IPS DF 6.9 (cell line): ENCODE data around the gene AGT.

Experiments used
- DNase-seq: peaks from one replicate; pipeline ENCODE4 v3.0.0-alpha.2; 2013; ENCODE audit warnings: low read depth, low spot score
- H3K27ac ChIP-seq: one replicate; pipeline ENCODE4 v1.5.1; 2013; ENCODE audit warnings: low read length, control low read depth
- H3K27me3 ChIP-seq: 2 replicates; pipeline ENCODE4 v1.6.1; 2013; ENCODE audit warnings: mild to moderate bottlenecking, low read length; ENCODE audit not compliant: control insufficient read depth, insufficient read depth
- H3K36me3 ChIP-seq: 2 replicates; pipeline ENCODE4 v1.6.1; 2013; ENCODE audit warnings: low read length; ENCODE audit not compliant: control insufficient read depth, insufficient read depth
- H3K4me1 ChIP-seq: 2 replicates; pipeline ENCODE4 v1.6.1; 2013; ENCODE audit warnings: low read length; ENCODE audit not compliant: control insufficient read depth, insufficient read depth
- H3K4me3 ChIP-seq: 2 replicates; pipeline ENCODE4 v1.5.1; 2013; ENCODE audit warnings: mild to moderate bottlenecking, low read length
- H3K9me3 ChIP-seq: 2 replicates; pipeline ENCODE4 v1.6.1; 2013; ENCODE audit warnings: low read length, inconsistent platforms; ENCODE audit not compliant: control insufficient read depth, insufficient read depth
- WGBS: extraction: QIAGEN DNeasy Blood & Tissue Kit; methylation state at CpG from one replicate; pipeline ENCODE4 v1.1.7; 2013; ENCODE audit warnings: mixed read lengths, missing lambda C conversion rate; ENCODE audit not compliant: insufficient read length, insufficient coverage; 5-methylcytosine and 5-hydroxymethylcytosine counted together

AGT gene

DNA sequence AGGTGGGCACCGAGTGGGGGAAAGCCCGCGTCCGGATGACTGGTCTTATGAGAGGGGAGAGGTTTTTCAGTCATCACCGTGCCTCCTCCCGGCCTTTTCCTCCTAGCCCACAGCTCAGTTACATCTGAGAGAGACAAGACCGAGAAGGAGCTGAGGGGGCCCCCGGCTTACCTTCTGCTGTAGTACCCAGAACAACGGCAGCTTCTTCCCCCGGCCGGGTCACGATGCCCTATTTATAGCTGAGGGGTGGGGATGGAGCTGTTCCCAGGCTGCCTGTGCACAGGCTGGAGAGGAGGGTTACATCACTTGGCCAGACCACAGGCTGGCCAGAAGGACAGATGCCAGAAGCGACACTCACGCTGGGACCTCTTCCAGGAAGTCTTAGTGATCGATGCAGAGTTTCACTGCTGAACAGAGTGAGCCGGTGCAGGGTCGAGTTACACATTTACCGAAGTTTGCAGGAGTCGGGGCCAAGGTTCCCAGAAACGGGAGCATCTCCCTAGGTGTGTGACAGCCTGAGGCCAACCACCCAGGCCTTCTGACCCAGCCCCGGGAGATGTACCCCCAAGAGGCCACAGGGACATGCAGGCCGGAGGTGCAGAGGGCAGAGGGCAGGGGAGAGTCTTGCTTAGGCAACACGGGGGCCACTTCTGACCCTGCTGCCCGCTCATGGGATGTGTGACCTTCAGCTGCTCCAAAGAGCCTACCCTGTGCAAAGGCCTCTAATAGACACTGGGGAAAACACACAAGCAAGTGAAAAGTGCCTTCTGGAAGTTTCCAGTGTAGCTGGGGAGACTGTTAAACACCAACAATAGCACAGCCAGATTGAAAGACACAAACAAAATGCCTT, at the start of gene AGT:
Gene AGT (minus strand): TSS at position 208 of the 850 bp plus-strand sequence. CDS start 3,299 bp downstream, outside the sequence.
- Histone ChIP-seq H3K4me3 (no peak within 1 kb of the TSS), H3K9me3 (no peaks in the 10 kb centered on the region), H3K4me1 (no peaks in the 10 kb centered on the region), H3K27me3 (no peaks in the 10 kb centered on the region), H3K27ac (no peak within 1 kb of the TSS), H3K36me3 (no peaks in the 10 kb centered on the region)
- no CpG with 5 or more reads among the region's 24 CpGs for WGBS
- no peak for DNase-seq

DNA sequence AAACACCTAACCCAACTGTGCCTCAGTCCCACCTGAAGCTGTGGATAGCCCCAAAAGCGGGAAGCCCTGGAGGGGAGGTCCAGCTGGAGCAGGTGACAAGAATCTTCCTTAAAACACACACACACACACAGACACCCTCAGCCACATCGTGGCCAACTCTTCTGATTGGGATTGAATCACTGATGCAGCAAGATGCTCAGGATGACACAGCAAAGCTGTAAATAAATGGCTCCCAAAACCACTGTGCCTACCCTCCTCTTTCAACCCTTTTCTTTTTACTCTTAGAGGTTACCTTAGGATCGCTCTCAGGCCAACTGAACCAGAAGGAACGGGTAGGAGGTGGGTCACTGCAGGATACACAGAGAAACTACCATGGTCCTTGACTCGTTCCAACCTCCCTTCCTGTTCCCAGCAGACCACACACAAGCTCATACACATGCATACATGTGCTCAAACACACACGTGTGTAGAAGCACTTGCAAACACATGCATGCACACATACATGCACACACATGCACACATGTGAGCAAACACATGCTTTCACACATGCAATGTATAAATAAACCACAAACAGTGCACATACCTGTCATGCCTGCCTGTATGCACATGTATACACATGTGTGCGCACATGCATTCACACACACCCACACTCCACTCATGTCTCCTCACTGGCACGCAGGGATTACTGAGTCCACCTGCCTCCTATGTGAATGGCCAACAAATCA, 47.7 kb upstream of the AGT start:
- Histone ChIP-seq H3K36me3 (no peaks in the 10 kb centered on the region), H3K9me3 (no peaks in the 10 kb centered on the region; the same call in 1 of the 2 replicates), H3K27me3 (no peaks in the 10 kb centered on the region), H3K4me1 (no peaks in the 10 kb centered on the region), H3K27ac (no peak overlapping the region), H3K4me3 (no peak overlapping the region)
- WGBS: no CpG with 5 or more reads among the region's 8 CpGs
- DNase-seq: no peak

DNA sequence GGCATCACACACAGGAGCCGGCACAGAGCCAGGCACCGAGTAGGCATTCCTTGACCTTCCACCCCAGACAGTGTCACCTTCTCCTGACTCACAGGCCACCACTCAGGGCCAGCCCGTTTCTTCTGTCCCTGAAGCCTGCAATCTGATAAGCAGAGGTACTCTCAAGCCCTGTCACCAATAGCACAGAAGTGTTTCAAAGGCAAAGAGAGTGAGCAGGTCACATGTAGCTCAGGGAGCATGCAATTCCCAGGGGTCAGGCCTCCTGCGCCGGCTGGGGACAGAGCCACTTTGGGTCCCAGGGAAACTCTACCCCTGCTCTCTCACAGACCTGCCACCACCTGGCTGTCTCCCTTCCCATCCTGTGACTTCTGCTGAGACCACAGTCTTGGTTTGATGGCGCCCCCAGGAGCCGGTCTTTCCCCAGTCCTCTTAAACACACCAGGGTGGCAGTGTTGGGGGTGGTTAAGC, 46.5 kb upstream of the AGT start:
- Histone ChIP-seq H3K4me3 (no peak overlapping the region), H3K27me3 (no peaks in the 10 kb centered on the region), H3K9me3 (no peaks in the 10 kb centered on the region; the same call in 1 of the 2 replicates), H3K36me3 (no peaks in the 10 kb centered on the region), H3K27ac (no peak overlapping the region), H3K4me1 (no peaks in the 10 kb centered on the region)
- DNase-seq: no peak
- no CpG with 5 or more reads among the region's 7 CpGs for WGBS

DNA sequence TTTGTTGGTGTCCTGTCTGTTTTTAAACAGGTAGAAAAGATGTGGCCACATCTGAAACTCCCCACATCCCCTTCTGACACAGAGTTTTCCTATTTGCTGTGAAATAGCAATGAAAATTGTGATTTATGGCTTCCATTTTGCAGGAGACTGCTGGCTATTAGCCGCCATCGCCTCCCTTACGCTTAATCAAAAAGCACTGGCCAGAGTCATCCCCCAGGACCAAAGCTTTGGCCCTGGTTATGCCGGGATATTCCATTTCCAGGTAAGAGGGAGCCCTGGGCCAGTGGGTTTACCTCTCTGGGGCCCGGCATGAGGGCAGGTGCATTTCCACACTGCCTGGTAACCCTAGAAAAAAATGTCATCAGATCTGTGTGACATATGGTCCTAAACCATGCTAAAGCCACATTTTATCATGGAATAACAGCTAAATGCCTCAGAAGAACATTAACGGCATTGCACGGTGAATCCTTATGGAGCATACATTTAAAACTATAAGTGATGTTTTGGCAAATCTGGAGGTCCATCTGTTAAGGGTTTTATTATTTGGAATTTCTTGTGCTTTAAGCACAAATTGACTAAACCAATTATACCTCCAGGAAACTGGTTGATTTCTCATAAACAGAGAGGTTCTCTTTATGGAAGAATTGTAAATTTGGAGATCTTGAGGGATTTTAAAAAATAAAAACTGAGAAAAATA, 45.6 kb upstream of the AGT start:
- H3K4me3 ChIP-seq: no peak overlapping the region
- no CpG with 5 or more reads among the region's 7 CpGs for WGBS
- no peaks in the 10 kb centered on the region for H3K36me3 ChIP-seq
- no peak for DNase-seq
- no peak overlapping the region for H3K27ac ChIP-seq
- no peaks in the 10 kb centered on the region for H3K27me3 ChIP-seq
- H3K9me3 ChIP-seq: no peaks in the 10 kb centered on the region; the same call in 1 of the 2 replicates
- H3K4me1 ChIP-seq: no peaks in the 10 kb centered on the region

DNA sequence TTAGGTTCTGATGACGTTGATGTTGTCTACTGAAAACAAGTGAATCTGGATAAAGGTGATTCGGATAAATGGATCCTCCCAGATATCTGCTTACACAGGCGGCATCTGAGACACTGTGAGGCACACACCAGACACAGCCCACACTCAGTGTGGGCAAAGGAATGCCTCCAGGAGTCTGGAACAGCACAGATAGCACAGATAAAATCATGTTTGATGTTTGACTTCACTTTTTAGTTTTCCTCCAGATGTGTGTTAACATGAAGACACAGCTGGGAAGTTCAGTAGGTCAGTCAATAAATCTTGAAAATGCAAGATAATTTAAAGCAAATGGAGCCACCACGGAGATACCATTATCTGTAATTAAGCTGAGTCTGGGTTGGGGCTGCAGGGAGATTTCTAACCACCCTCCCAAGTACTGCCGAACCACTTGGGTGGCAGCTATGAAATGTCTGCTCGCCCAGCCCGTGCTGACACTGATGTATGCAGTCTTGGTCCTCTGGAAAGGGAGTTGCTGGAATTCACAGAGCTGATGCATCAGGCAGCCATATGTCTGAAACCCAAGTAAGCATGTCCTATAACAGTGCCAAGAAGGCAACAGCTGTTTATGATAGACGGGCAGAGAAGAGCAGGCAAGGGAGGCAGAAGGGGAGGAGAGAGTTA, 44.9 kb upstream of the AGT start:
- no peak for DNase-seq
- WGBS: no CpG with 5 or more reads among the region's 8 CpGs
- Histone ChIP-seq H3K27me3 (no peaks in the 10 kb centered on the region), H3K9me3 (no peaks in the 10 kb centered on the region), H3K4me3 (no peak overlapping the region), H3K4me1 (no peaks in the 10 kb centered on the region), H3K27ac (no peak overlapping the region), H3K36me3 (no peaks in the 10 kb centered on the region)

DNA sequence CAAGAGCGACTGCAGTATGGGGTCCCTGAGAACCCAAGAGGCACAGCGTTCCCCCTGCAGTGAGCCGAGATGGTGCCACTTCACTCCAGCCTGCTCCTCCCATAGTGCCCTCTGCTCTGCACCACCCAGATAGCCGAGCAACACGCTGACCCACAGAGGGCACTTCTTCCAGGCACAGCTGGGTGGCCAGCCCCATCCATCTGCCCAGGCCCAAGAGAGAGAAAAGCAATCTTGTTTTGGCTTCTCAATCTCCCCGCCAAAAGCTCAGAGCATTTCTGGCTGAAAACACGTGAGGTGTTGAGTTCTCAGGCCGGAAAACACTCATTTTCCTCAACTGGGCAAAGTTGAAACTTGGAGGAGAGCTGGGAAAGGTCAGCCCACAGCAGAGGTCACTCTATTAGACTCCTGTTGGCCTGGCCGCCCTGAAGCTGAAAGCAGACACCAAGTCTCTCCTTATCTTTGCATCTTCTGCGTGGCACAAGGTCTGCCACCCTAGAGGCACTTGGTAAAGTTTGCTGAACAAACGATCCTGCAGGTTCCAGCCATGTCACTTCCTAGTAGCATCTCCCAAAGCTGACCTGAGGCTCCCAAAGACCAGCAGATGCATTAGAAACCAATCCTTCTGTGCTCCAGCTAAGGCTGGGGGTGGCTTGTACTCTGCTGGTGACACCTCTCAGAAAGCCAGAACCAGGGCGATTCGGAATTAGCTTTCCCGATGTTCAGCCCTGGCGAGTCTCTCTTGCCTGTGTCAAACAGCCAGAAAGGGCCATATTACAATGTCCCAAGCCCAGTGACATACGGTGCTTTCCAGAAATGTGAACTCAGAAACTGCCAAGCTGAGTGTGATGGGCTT, 44.2 kb upstream of the AGT start:
- no peaks in the 10 kb centered on the region for H3K9me3 ChIP-seq
- no peak overlapping the region for H3K27ac ChIP-seq
- no peaks in the 10 kb centered on the region for H3K36me3 ChIP-seq
- no peak for DNase-seq
- no peaks in the 10 kb centered on the region for H3K4me1 ChIP-seq
- no peaks in the 10 kb centered on the region for H3K27me3 ChIP-seq
- no peak overlapping the region for H3K4me3 ChIP-seq
- no CpG with 5 or more reads among the region's 16 CpGs for WGBS

DNA sequence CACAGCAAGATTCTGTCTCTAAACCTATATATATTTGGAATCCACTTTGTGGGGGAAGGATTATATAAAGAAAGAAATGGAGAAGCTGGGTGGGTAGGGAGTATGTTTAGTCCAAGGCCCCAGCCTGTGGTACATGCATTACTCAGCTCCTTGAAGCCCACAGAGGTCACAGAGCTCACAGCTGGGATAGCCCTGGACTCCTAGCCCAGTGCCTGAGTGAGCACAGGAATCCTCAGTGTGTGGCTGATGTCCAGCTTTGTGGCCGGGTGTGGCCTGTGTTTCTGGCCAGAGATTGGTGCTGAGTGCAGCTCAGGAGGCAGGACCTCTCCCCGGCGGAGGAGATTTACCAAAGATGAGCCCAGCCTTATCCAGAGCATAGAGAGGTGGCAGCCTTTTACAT, 40.9 kb upstream of the AGT start:
- Histone ChIP-seq H3K4me1 (peaks cover 17% of the 10 kb centered on the region), H3K27ac (no peak overlapping the region), H3K4me3 (no peak overlapping the region), H3K36me3 (no peaks in the 10 kb centered on the region), H3K9me3 (no peaks in the 10 kb centered on the region), H3K27me3 (no peaks in the 10 kb centered on the region)
- no CpG with 5 or more reads among the region's 3 CpGs for WGBS
- no peak for DNase-seq

DNA sequence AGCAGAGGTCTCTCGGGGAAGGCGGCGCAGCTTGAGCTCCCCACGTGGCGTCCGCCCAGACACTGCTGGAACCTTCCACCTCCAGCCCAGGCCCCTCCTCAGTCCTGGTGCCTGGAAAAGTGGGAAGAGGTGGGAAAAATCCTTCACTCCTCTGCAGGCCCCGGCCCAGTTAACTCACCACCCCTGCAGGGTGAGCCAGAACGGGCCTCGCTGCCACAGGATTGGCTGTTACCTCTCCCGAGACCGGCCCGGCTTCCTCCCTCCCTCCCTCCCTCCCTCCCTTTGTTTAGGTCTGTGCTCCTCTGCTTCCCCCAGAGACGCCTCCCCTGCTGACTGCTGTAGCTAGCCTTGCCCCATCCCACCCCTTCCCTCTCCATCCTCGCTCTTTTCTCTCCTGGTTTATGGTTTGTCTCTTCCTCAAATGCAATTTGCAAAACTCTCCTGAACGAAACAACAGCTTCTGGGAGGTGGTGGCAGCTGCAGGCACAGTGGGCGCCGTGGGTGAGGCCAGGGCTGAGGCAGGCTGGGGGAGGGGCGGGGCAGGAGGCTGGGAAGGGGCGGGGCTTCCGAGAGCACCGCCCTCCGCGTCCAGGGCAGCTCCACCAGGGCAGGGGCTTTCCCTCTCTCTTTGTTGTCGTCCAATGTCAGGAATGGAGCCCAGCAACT, 39.8 kb upstream of the AGT start:
- H3K9me3 ChIP-seq: no peaks in the 10 kb centered on the region
- H3K4me1 ChIP-seq: peaks cover 19% of the 10 kb centered on the region
- no peaks in the 10 kb centered on the region for H3K36me3 ChIP-seq
- no peak overlapping the region for H3K27ac ChIP-seq
- no peaks in the 10 kb centered on the region for H3K27me3 ChIP-seq
- WGBS: no CpG with 5 or more reads among the region's 24 CpGs
- no peak for DNase-seq
- H3K4me3 ChIP-seq: peak overlapping the region; percentile 40; the same call in 1 of the 2 replicates

DNA sequence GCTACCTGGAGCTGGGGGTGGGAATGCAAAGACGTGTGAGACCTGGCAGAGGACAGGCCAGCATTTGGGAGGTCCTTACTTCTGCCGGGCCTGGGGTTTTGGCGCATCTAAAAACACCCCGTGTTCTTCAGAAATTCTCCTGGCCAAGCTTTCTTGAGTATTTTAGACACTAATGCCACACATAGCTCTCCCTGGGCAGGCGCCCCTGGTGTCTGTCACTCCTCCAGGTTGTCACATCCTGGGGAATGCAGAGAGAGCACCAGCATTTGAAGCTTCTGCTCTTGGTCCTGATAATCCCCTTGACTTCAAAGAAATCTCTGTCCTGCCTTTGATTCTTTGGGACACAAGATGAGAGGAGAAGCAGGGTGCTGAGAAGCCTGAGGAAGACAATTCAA, 39.3 kb upstream of the AGT start:
- Histone ChIP-seq H3K27ac (no peak overlapping the region), H3K9me3 (no peaks in the 10 kb centered on the region), H3K4me1 (peaks cover 19% of the 10 kb centered on the region), H3K27me3 (no peaks in the 10 kb centered on the region), H3K36me3 (no peaks in the 10 kb centered on the region), H3K4me3 (no peak overlapping the region)
- no peak for DNase-seq
- no CpG with 5 or more reads among the region's 5 CpGs for WGBS
